ENCODE data around the gene RFX5. TPM values are rescaled to one million over a fixed set of nuclear protein-coding genes. Genes with fewer than 3 reads are reported as not detected.

The RFX5 gene
- total RNA-seq, 1 experiment from 2014 or later = 72.7 TPM

GRCh38 chr1:151324390-151324930 is 22.6 kb downstream of the RFX5 start:
- DNase-seq = no peak
- Mint-ChIP-seq H3K27me3 (ENCODE audit: low read depth) (no peaks in the 10 kb centered on the region), H3K9me3 (no peaks in the 10 kb centered on the region), H3K4me3 (no peak overlapping the region), H3K36me3 (ENCODE audit: insufficient read depth in 1 of 3, low read depth in 3 of 3) (peaks cover 8 to 42% (median 20%) of the 10 kb centered on the region in 3 experiments; a peak in 6 of 7 replicates), H3K27ac (no peak overlapping the region; a peak in 2 of 7 replicates), H3K4me1 (peaks cover 15% of the 10 kb centered on the region in 2 experiments)
- Histone ChIP-seq H2BK120ac (ENCODE audit: low read depth, low read length, poor library complexity, severe bottlenecking) (no peak overlapping the region), H3K79me2 (ENCODE audit: insufficient read depth, low read length) (no peaks in the 10 kb centered on the region), H3T11ph (ENCODE audit: low read length) (no peak overlapping the region), H4K5ac (ENCODE audit: insufficient read length, low read depth, low read length) (no peak overlapping the region), H2BK5ac (ENCODE audit: insufficient read length, low read length) (no peak overlapping the region), H2BK20ac (ENCODE audit: low read depth, low read length, poor library complexity, severe bottlenecking) (no peak overlapping the region), H3K4me1 (ENCODE audit: insufficient read depth, low read length) (no peaks in the 10 kb centered on the region; the same call in 1 of the 2 replicates), H3K18ac (ENCODE audit: insufficient read length, low read depth, low read length) (no peak overlapping the region), H4K8ac (replicated peaks; ENCODE audit: insufficient read length, low read depth, low read length) (no peak overlapping the region), H3K9me3 (ENCODE audit: control insufficient read depth, low read depth, low read length) (no peaks in the 10 kb centered on the region), H3K9ac (ENCODE audit: extremely low read depth, insufficient read length, low read length) (no peak overlapping the region), H4K91ac (ENCODE audit: insufficient read length, low read depth, low read length) (no peak overlapping the region), H3K23ac (ENCODE audit: insufficient read length, low read depth, low read length) (no peak overlapping the region), H3K56ac (ENCODE audit: insufficient read length, low read depth, low read length) (no peak overlapping the region), H3K4me2 (ENCODE audit: insufficient read depth, insufficient read length, low read length) (no peak overlapping the region), H2BK15ac (ENCODE audit: low read depth, low read length) (no peak overlapping the region), H3K14ac (ENCODE audit: insufficient read depth, low read length) (no peak overlapping the region), H3K4ac (ENCODE audit: low read depth, low read length) (no peak overlapping the region), H3K27ac (ENCODE audit: insufficient read length, low read depth, low read length) (no peak overlapping the region), H2AFZ (ENCODE audit: low read length) (no peak overlapping the region), H3K79me1 (ENCODE audit: insufficient read depth, low read depth, low read length, poor library complexity, severe bottlenecking) (no peaks in the 10 kb centered on the region), H2BK12ac (ENCODE audit: insufficient read length, low read depth, low read length) (no peak overlapping the region), H3K23me2 (ENCODE audit: insufficient read length, low read depth, low read length, poor library complexity, severe bottlenecking) (peaks cover 13% of the 10 kb centered on the region), H3K27me3 (ENCODE audit: insufficient read depth, low read length) (no peaks in the 10 kb centered on the region), H4K20me1 (ENCODE audit: control insufficient read depth, insufficient read depth, insufficient read length) (no peaks in the 10 kb centered on the region), H2AK5ac (ENCODE audit: insufficient read length, low read length) (no peak overlapping the region)
- WGBS (ENCODE audit: extremely low coverage, insufficient read length, low lambda C conversion rate) = no CpG with 5 or more reads among the region's 4 CpGs
- TF ChIP-seq CTCF (conservative IDR thresholded peaks at IDR 0.05) = no peak

Data from H9 (cell line).